Measurements from ENCODE around the gene TSR1.
A peak's percentile ranks its signal among the peaks of the same experiment; 100 is the strongest.

The TSR1 gene

GRCh38 chr17:2309338-2310154, 26.7 kb downstream of the TSR1 start:
- no peak for DNase-seq (ENCODE audit: low read depth)

GRCh38 chr17:2304931-2305330, 31.3 kb downstream of the TSR1 start:
- no peak for TF ChIP-seq CTCF (IDR thresholded peaks at IDR 0.05; ENCODE audit: insufficient read depth, low read depth, low read length, missing control alignments)
- no peak for DNase-seq (ENCODE audit: low read depth)
- no peak overlapping the region for H3K4me3 ChIP-seq (ENCODE audit: low read depth, low read length)

More at GRCh38 chr17:2309338-2310154, 26.7 kb downstream of the TSR1 start:
- TF ChIP-seq CTCF (IDR thresholded peaks at IDR 0.05; ENCODE audit: insufficient read depth, low read depth, low read length, missing control alignments) = no peak
- no peak overlapping the region for H3K4me3 ChIP-seq (ENCODE audit: low read depth, low read length)

DNA sequence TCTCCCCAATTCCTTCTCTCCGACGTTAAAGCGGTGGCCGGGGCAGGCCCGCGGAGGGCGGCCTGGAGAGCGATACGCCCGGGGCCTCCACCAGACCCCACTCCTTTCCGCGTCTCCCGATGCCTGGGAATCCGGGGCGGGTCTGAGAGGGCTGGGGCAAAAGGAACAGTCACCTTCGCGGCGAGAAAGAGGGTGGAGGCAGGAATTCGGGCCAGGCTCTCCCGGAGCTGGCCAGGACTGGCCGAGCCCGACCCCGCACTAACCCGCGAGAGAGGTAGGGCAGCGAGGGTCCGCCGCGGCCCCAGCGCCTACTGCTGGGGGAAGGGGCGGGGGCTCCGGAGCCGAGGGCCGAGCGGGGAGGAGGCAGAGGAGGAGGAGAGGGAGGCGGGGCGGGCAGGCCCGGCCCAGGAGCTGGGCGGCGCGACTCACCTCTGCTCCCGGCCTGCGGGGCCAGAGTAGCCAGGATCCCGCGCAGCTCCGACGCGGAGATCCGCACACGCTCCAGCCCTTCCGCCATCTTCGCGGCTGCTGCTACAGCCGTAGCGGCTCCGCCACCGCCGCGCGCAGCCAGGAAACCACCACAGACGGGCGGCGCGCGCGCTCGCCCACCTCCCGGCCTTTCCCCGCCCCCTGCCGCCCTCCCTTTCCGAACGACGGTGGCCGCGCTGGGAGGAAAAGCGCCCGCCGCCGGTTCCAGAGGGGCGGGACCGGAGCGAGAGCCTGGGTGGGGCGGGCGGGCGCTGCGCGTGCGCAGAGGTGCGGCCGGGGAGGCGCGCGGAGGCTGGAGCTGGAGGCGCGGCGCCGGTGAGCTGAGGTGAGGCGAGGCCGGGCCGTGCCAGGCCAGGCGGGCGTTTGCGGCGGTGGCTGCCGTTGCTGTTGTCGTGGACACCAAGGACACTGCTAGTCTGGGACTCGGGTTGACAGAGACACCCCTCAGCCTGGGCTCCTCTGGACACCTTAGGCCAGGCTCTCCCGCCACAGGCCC, 32.8 kb downstream of the TSR1 start, which contains the start of the genes SMG6 and SRR:
TSS of gene SMG6 (minus strand) at position 582 of the 985 bp plus-strand sequence. CDS start at position 517, 65 bp downstream.
TSS of gene SRR (plus strand) at position 747 of the 985 bp plus-strand sequence. CDS start 11,611 bp downstream, outside the sequence.
- peak; percentile 95 for DNase-seq (ENCODE audit: low read depth)
- peak within 1 kb of the TSS; percentile 88 for H3K4me3 ChIP-seq (ENCODE audit: low read depth, low read length)
- TF ChIP-seq CTCF (IDR thresholded peaks at IDR 0.05; ENCODE audit: insufficient read depth, low read depth, low read length, missing control alignments) = no peak

DNA sequence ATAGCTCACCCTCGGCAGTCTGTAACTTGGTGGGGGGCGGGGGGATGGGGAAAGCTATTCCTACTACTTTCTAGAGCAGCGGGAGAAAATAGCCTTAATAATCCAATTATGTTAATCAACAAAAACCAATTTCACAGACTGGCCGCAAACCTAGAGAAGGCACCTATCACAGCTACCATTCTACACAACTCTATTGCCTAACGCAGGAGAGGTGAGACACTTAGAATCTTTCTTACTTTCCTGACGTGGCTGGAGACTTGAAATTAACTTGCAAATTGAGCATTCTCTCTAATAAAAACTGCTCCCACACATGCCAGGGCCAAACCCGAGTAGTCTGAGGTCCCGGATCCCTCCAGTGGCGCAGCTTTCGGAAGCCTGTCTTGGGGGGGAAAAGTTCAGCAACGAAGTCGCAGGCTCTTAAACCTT, 33.5 kb downstream of the TSR1 start:
- peak; percentile 29 for DNase-seq (ENCODE audit: low read depth)
- TF ChIP-seq CTCF (IDR thresholded peaks at IDR 0.05; ENCODE audit: insufficient read depth, low read depth, low read length, missing control alignments) = no peak
- peak overlapping the region; percentile 60 for H3K4me3 ChIP-seq (ENCODE audit: low read depth, low read length)

DNA sequence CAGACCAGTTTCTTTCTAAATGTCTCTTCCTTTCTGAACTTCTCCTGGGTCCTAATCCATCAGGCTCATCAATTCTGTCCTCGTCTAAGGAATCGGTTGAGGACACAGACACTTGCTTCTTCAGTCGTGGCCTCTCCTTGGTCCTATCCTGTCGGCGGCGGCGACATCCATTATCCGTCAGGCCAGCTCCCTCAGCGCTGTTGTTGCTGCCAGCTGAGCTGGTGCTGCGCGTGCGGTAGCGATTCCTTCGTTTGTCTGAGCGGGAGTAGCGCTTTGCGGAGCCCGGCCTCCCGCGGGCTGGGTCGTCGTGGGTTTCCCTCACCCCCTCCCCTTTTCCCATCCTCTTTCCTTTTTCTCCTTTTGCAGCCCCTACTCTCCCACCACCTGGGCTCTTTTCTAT, 36.5 kb downstream of the TSR1 start:
- TF ChIP-seq CTCF (IDR thresholded peaks at IDR 0.05; ENCODE audit: insufficient read depth, low read depth, low read length, missing control alignments) = no peak
- no peak overlapping the region for H3K4me3 ChIP-seq (ENCODE audit: low read depth, low read length)
- DNase-seq (ENCODE audit: low read depth) = no peak

- H3K4me3 ChIP-seq (ENCODE audit: low read depth, low read length) = no peak overlapping the region
- DNase-seq (ENCODE audit: low read depth) = no peak
- TF ChIP-seq CTCF (IDR thresholded peaks at IDR 0.05; ENCODE audit: insufficient read depth, low read depth, low read length, missing control alignments) = no peak
Measured at GRCh38 chr17:2299136-2299535, 37.1 kb downstream of the TSR1 start.

Measured in GM12865 (cell line).